Esophagus muscularis mucosa (tissue), 4 donors: ENCODE results near the gene MMP7. TPM values are rescaled to one million over a fixed set of nuclear protein-coding genes. Genes with fewer than 3 reads are reported as not detected.

ENCODE experiments used
- DNase-seq: peaks from one replicate; pipeline ENCODE4 v3.0.0-alpha.2; 2017; ENCODE audit errors: extremely low spot score
- H3K27ac ChIP-seq, 4 donors: fragments of 200-600 bp; sonication (generic); replicated peaks in 1 of 4; 1 replicate in 3 of 4; 2 replicates in 1 of 4; pipeline ENCODE4 v1.5.1; 2016 to 2019; ENCODE audit warnings: mild to moderate bottlenecking in 1 of 4
- H3K27me3 ChIP-seq, 4 donors: fragments of 200-600 bp; sonication (generic); one replicate each; pipeline versions ENCODE4 v1.5.1 to v1.6.0; 2016 to 2019
- H3K36me3 ChIP-seq, 4 donors: fragments of 200-600 bp; sonication (generic); one replicate each; pipeline ENCODE4 v1.5.1; 2016 to 2019
- H3K4me1 ChIP-seq, 4 donors: fragments of 200-600 bp; sonication (generic); one replicate each; pipeline ENCODE4 v1.5.1; 2016 to 2019
- H3K4me3 ChIP-seq, 4 donors: fragments of 200-600 bp; sonication (generic); 1 replicate in 2 of 4; 2 replicates in 2 of 4; pipeline ENCODE4 v1.5.1; 2016 to 2019; ENCODE audit warnings: mild to moderate bottlenecking in 4 of 4, moderate library complexity in 1 of 4
- H3K9me3 ChIP-seq, 4 donors: fragments of 200-600 bp; sonication (generic); 1 replicate in 3 of 4; 2 replicates in 1 of 4; pipeline ENCODE4 v1.5.1; 2016 to 2019
- EP300 ChIP-seq: sonication (generic); formaldehyde crosslinking; IDR thresholded peaks from one replicate; pipeline ENCODE4 v1.6.1; 2017; ENCODE audit warnings: antibody characterized with exemption
- POLR2A ChIP-seq: fragments of 450-650 bp; IDR thresholded peaks from one replicate; pipeline ENCODE4 v1.6.1; 2017; ENCODE audit warnings: antibody characterized with exemption, moderate library complexity, mild to moderate bottlenecking, low read depth
- POLR2AphosphoS5 ChIP-seq, 2 donors: sonication (generic); formaldehyde crosslinking; IDR thresholded peaks; one replicate each; pipeline ENCODE4 v1.6.1; 2017; ENCODE audit warnings: antibody characterized with exemption in 2 of 2
- WGBS: methylation state at CpG from one replicate; pipeline ENCODE4 v1.1.5; 2018; 5-methylcytosine and 5-hydroxymethylcytosine counted together
- intact Hi-C: fragments of 100-400 bp; cut with DNase I; formaldehyde crosslinking; loops from one replicate; pipeline ENCODE4 v1.15.1; 2023
- total RNA-seq, 4 donors: library from RNA; depleted of rRNA; stranded (reverse); fragments of >200 nt; gene quantifications; one replicate each; pipeline versions ENCODE4 v1.1.0 to v1.2.1, GENCODE V29; 2016
- TF ChIP-seq, protein P1 (sequence below), 3 experiments: fragments of 200-600 bp in 2 of 3; fragments of 450-650 bp in 1 of 3; sonication (generic) in 2 of 3; IDR thresholded peaks; one replicate each; pipeline ENCODE4 v1.5.1; 2017 to 2019; ENCODE audit warnings: antibody characterized with exemption in 3 of 3, mild to moderate bottlenecking in 2 of 3, moderate library complexity in 1 of 3

Gene MMP7, protein sequence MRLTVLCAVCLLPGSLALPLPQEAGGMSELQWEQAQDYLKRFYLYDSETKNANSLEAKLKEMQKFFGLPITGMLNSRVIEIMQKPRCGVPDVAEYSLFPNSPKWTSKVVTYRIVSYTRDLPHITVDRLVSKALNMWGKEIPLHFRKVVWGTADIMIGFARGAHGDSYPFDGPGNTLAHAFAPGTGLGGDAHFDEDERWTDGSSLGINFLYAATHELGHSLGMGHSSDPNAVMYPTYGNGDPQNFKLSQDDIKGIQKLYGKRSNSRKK
- total RNA-seq, result not detected

DNA sequence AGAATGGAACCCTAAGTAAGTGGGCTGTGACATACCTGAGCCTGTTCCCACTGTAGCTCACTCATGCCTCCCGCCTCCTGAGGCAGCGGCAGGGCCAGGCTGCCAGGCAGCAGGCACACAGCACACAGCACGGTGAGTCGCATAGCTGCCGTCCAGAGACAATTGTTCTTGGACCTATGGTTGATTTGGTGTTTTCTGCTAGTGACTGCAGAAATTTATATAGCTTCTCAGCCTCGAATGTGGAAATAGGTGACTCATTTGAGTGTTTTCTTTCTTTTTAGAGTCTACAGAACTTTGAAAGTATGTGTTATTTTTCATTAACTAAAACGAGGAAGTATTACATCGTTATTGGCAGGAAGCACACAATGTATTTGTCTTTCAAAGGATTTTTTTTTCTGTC is at the start of gene MMP7:
TSS of gene MMP7 (minus strand) at position 190 of the 400 bp plus-strand sequence. CDS start at position 143, 47 bp downstream.
- no peak for TF ChIP-seq POLR2AphosphoS5 (IDR thresholded peaks at IDR 0.05)
- TF ChIP-seq POLR2A, result no peak
- TF ChIP-seq, protein P1, sequence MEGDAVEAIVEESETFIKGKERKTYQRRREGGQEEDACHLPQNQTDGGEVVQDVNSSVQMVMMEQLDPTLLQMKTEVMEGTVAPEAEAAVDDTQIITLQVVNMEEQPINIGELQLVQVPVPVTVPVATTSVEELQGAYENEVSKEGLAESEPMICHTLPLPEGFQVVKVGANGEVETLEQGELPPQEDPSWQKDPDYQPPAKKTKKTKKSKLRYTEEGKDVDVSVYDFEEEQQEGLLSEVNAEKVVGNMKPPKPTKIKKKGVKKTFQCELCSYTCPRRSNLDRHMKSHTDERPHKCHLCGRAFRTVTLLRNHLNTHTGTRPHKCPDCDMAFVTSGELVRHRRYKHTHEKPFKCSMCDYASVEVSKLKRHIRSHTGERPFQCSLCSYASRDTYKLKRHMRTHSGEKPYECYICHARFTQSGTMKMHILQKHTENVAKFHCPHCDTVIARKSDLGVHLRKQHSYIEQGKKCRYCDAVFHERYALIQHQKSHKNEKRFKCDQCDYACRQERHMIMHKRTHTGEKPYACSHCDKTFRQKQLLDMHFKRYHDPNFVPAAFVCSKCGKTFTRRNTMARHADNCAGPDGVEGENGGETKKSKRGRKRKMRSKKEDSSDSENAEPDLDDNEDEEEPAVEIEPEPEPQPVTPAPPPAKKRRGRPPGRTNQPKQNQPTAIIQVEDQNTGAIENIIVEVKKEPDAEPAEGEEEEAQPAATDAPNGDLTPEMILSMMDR (IDR thresholded peaks at IDR 0.05), result no peak
- TF ChIP-seq EP300, result no peak
- no peak within 1 kb of the TSS for H3K4me3 ChIP-seq
- H3K4me1 ChIP-seq, result no peaks in the 10 kb centered on the region
- no peak for DNase-seq
- no peaks in the 10 kb centered on the region for H3K36me3 ChIP-seq
- no peak within 1 kb of the TSS for H3K27ac ChIP-seq
- intact Hi-C loops, result no loop called here
- no peaks in the 10 kb centered on the region for H3K27me3 ChIP-seq
- 67% methylated on average over 8 of the region's 8 CpGs for WGBS
- no peaks in the 10 kb centered on the region for H3K9me3 ChIP-seq

DNA sequence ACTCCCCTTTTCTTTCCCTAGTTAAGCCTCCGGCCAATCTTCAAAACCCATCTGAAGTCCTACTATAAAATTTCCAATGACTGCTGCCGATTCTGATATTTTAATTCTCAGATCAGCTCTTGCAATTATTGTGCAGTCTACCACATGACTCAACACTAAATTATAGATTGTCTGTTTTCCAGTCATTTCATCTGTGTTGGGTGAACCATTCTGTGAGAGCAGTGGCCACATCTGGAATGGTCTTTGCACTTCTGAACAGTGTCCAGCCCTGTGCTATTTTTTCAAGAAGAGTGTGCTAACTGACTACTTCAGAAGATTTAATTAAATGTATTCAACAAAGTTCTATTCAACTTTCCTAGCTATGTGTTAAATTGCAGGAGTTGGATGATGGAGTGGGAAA is 47.2 kb upstream of the MMP7 start:
- no peak overlapping the region for H3K4me3 ChIP-seq
- no peaks in the 10 kb centered on the region for H3K27me3 ChIP-seq
- H3K36me3 ChIP-seq, result no peaks in the 10 kb centered on the region
- intact Hi-C loops, result no loop called here
- no peaks in the 10 kb centered on the region for H3K4me1 ChIP-seq
- no peak for DNase-seq
- no peak overlapping the region for H3K27ac ChIP-seq
- no peak for TF ChIP-seq EP300
- TF ChIP-seq, protein P1 (IDR thresholded peaks at IDR 0.05), result no peak
- TF ChIP-seq POLR2A, result no peak
- no peak for TF ChIP-seq POLR2AphosphoS5 (IDR thresholded peaks at IDR 0.05)
- H3K9me3 ChIP-seq, result no peaks in the 10 kb centered on the region
- 78% methylated on average over 2 of the region's 2 CpGs for WGBS

DNA sequence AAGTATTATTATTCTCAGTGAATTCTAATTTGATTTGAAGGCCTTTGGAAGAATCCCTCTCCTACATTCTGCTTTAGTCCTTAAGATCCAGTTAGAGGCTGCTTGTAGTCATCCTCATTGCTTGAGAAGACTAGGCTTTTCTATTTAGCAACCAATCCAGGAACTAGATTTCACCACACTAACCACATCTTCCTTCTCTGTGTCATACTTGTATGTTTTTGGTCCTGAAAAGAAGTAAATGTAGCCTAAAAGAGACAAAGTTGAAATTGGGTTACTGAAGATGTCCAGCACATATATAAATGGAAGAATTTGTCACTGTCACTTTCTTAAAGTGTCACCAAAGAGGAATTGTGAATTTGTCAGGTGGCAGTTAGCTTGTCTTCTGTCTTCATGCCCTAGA is 46.6 kb upstream of the MMP7 start:
- DNase-seq, result no peak
- Histone ChIP-seq H3K36me3 (no peaks in the 10 kb centered on the region), H3K4me3 (no peak overlapping the region), H3K9me3 (no peaks in the 10 kb centered on the region), H3K4me1 (no peaks in the 10 kb centered on the region), H3K27ac (no peak overlapping the region), H3K27me3 (no peaks in the 10 kb centered on the region)
- TF ChIP-seq, protein P1 (IDR thresholded peaks at IDR 0.05), result no peak
- TF ChIP-seq EP300 (no peak), POLR2AphosphoS5 (IDR thresholded peaks at IDR 0.05) (no peak), POLR2A (no peak)
- intact Hi-C loops, result no loop called here

DNA sequence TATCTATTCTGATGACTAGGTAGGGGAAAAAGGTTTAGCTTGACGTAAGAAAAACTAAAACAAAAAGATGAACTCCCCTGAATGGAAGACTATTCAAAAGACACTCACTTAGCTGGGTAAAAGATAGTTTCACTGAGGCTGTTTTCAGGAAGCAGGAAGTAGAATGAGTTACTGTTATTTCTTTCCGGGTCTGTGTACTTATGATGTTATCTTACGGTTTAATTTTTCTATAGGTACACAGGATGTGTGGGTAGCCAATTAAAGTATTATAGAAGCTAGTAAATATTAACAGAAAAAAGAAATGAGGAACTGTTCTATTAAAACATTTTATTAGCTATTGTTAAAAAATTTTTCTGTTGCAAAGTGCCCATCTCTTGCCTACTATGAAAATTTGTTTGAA is 45.8 kb upstream of the MMP7 start:
- Histone ChIP-seq H3K4me1 (no peaks in the 10 kb centered on the region), H3K36me3 (no peaks in the 10 kb centered on the region), H3K4me3 (no peak overlapping the region), H3K9me3 (no peaks in the 10 kb centered on the region), H3K27me3 (no peaks in the 10 kb centered on the region), H3K27ac (no peak overlapping the region)
- intact Hi-C loops, result no loop called here
- DNase-seq, result no peak
- TF ChIP-seq EP300 (no peak), POLR2AphosphoS5 (IDR thresholded peaks at IDR 0.05) (no peak), POLR2A (no peak)
- TF ChIP-seq, protein P1 (IDR thresholded peaks at IDR 0.05), result no peak
- WGBS, result 77% methylated on average over 3 of the region's 3 CpGs

DNA sequence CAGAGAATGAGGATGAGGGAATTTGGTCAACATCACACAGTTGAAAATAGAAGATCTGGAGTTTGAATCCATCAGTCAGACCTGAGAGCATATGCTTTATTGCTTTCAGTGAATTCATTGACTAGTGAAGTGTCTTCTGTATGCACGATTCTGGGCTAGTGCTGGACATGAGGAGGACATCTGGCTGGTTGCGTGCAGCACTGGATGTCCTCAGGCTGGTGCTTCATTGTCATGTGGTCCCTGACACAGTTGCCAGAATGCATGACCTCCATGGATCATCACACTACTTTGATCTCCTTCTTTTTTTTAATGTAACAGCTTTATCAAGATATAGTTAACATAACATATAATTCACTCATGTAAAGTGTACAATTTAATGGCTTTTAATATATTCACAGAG is 44.5 kb upstream of the MMP7 start:
- H3K9me3 ChIP-seq, result no peaks in the 10 kb centered on the region
- TF ChIP-seq POLR2A (no peak), EP300 (no peak), POLR2AphosphoS5 (IDR thresholded peaks at IDR 0.05) (no peak)
- TF ChIP-seq, protein P1 (IDR thresholded peaks at IDR 0.05), result no peak
- H3K36me3 ChIP-seq, result no peaks in the 10 kb centered on the region
- DNase-seq, result no peak
- no peak overlapping the region for H3K4me3 ChIP-seq
- H3K4me1 ChIP-seq, result no peaks in the 10 kb centered on the region
- intact Hi-C loops, result no loop called here
- H3K27ac ChIP-seq, result no peak overlapping the region
- WGBS, result 92% methylated on average over 2 of the region's 2 CpGs
- no peaks in the 10 kb centered on the region for H3K27me3 ChIP-seq
